Left forelimb (tissue), 1 donor: ENCODE results near the gene SH2D6.
"Not testable (repeated sequence)": the region's sequence is repeated elsewhere in the genome, so short reads cannot be mapped to it uniquely, and the experiment has no call there.

Experiments
- DNase-seq: peaks from one replicate; pipeline ENCODE4 v3.0.0-alpha.2; 2018; ENCODE audit warnings: low spot score

Gene SH2D6

DNA sequence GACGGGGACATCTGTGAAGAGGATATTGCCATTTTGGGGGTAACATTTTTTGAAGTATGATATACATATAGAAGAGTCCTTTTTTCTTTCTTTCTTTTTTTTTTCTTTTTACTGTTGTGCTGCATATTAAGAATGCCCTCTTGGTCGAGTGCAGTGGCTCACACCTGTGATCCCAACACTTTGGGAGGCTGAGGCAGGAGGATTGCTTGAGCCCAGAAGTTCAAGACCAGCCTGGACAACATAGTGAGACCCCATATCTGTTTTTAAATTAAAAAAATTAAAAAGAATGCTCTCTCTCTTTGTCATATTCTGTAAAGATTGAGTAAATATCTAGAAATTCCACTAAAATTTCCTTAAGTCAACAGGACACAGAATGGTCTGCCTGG is 3.6 kb downstream of the SH2D6 start:
- DNase-seq, result no peak

DNA sequence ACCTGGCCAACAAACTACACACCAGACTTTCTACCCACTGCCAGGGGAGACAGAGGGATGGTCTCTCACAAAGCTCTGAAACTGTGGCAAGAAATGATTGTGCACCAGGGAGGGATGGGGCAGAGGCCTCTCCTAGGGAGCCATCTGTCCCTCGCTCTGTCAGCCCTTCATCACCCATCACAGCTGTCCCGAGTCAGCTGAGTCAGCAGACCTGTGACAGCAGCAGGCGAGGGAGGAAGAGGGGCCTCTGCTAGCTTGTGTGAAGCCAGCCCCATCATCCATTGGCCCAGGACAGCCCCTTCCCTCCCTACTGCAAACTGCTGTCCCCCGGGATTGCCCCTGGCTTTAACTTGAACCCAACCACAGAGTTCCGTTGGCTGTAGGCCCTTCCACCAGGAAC is 5.0 kb downstream of the SH2D6 start:
- no peak for DNase-seq

DNA sequence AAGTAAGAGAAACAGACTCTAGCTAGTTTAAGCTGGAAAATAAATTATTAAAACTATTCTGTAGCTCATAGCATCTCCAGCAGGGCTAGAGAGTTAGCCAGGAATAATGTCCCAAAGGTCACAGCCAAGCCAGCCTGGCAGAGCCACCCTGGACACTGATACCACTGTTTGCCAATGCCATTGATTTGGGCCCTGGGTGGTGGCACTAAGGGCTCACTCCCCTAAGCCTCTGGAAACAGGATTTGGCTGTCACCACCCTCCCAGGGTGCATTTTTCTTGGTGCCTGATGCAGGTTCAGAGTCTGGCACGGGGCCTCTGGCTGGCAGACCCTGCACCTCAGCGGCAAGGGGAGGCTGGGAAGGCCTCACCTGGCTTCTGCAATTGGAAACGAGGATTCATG is 7.1 kb downstream of the SH2D6 start:
- DNase-seq, result no peak

DNA sequence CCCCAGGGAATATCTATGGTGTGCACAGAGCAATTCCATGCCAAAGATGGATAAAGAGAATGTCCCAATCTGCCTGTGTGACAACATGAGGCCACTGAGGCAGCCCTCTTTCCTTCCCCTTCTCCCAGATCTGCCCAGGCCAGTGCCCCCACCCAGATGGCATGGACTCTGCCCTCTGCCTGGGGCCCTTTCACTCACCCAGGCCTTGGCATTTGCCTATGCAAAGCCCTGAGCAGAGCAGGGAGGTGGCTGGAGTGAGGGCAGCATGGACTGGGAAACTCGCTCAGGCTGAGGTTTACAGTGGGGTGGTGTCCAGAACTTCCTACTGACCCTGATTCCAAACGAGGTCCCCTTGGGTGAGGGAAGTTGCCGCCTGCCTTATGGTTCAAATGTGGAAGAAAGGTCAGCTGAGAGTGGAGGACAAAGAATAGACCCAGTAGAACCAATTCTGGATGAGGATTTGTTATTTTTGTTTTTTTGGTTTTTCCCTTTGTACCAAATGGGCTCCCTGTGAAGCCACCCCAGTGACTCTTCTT is 8.9 kb downstream of the SH2D6 start:
- no peak for DNase-seq

DNA sequence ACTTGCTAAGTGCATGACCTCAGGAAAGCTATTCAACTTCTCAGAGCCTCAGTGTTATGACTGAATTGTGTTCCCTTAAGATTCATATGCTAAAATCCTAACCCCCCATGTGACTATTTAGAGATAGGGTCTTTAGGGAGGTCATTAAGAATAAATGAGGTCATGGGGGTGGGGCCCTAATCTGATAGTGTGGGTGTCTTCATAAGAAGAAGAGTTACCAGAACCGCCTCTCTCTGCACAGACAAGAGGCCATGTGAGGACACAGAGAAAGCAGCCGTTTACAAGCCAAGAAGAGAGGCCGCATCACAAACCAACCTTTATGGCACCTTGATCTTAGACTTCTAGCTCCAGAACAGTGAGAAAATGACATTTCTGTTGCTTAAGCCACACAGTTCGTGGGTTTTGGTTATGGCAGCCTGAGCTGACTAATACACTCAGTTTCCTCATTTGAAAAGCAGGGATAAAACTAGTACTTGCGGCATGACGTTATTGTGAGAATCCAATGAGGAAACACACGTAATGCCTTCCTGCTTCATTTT is 9.9 kb downstream of the SH2D6 start:
- DNase-seq, result no peak

DNA sequence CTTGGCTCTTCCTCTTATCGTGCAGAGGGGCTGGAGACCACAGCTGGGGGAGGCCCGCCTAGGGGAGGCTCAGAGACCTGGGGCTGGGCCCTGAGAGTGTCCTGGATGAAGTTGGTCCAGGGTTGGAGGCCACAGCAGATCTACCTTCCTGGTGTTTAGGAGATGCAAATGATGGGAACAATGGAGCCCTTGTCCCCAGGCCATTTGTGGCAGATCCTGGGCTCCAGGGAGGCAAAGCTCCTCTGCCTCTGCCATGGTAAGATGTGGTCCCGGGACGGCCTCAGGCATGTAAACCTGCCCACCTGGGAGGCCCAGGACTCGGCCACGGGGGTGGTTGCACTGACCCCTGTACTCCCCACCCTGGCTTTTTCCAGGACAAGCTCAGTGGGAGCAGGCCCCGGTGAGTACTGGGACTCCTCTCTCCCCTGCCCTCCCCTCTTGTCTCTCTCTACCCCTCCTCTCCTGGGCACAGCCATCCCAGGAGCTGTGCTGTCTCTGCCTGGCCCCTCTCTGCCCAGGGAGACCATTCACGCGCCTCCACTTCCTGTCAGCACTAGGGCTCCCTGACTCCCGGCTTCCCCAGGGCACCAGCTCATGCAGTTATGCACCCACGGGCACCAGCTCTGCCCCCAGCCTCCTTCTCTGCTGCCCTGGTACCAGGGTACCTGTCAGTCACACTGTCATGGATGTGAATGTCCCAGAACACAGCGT is 10.9 kb downstream of the SH2D6 start:
- DNase-seq, result no peak

DNA sequence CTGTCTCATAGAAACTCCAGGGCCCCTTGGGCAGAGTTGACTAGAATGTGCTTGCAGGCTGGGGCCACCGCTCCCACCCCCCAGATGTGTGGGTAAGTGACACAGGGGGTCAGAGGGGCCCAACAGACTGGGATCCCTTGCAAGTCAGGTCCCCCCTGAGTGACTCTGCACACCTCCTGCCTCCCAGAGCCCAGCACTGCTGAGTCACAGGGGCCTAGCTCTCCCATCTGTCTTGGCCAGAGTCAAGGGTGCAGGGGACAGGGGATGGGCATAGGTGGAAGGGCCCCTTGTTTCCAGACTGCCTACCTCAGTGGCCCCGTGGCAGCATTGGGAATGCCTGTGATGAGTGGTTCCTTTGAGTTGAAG is 11.4 kb downstream of the SH2D6 start:
- no peak for DNase-seq

DNA sequence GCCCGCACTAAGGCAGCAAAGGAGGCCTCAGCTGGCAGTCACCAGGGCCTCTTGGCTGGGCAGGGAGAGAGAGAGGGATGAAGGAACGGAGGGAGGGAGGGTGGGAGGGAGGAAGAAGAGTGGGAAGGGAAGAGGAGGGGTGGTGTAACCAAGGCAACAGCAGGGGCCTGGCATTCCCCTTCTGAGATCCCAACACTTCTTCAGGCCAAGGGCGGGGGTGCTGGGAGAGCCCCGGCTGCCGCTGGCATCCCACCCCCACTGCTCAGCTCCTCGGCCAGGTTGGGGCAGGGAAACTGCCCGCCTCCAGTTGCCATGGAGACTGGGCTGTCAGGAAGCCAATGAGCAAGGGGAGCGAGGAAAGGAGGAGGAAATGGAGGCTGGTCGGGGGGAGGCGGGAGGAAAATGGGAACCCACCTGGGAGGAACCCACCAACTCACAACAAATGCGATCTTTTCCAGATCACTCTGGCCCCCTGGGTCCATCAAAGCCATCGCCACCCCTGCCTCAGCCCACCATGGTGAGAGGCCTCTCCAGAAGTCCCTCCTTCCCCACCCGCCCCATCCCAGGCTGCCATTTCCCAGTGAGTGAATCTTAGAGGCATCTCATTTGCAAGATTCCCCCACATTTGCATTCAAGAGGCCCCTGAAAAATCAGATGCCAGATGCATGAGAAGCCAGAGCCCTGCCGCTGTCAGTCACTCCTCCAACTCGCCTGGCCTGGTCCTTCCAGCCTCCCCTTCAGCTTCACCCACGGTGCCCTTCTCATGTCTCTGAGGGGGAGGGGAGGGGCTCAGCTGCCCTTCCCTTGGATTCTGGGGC is 12.4 kb downstream of the SH2D6 start:
- peak; percentile 79 for DNase-seq

DNA sequence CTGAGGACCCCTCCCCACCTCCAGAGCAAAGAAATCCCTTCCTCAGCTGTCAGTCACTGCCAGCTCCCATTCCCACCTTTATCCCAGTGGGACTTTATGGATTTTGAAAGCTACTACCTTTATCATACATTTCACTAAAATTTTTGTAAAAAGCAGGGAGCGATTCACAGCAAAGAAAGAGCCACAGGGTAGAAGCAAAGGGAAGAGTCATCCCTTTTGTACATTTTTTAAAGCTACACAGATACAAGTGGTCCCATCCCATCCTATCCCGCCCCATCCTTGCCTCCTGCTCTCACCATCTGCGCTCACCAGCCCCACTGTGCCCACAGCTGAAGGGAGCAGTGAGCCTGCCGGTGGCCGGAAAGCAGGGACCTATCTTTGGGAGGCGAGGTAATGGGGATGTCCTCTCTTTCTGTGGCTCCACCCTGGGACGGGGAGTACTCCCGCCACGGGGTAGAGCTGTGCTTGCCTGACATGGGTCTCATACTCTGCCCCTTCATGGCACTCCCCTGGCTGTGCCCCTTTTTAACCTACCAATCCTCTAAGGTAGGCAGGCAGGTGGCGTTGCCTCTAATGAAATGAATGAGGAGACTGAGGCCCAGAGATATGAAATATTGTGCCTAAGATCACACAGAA is 13.2 kb downstream of the SH2D6 start:
- no peak for DNase-seq

DNA sequence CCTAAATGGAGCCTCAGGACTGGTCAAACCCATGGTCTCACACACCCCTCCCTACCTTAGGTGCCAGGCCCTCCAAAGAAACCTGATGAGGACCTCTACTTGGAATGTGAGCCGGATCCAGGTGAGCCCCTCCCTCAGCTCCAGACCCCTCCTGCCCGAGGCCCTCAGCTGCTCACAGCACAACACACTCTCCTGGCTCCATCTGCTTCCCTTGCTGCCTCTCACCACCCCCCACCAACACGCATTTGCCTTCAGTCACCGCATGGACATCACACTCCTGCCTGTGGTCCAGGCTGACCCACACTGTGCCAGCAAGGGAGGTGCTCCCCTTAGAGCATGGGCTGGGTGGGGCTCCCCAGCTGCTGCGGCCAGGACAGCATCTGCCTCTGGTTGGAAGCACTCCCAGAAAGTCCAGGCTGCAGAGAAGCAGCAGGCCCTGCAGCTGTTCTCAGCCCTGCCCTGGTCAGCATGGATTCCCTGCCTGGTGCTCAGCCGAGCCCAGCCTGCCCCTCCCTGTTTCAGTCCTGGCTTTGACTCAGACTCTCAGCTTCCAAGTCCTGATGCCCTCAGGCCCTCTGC is 15.1 kb downstream of the SH2D6 start:
- DNase-seq, result peak; percentile 88

DNA sequence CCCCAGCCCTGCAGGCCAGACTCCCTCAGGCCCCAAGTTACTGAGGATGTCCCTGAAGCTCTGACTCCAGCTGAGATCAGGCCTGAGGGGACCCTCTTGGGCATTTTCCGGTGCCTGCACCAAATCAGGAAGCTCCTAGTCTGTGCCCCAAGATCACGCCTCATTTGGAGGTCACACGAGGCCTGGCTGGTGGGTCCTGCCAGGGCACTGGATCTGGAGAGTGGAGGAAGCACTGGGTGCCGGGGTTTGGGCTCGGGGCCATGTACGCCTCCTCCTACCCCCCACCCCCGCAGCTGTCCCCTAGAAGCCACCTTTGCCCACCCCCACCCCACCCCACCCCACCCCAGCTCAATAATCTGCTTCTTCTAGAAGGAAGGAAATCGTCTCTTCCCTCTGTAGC is 16.2 kb downstream of the SH2D6 start:
- DNase-seq, result no peak

DNA sequence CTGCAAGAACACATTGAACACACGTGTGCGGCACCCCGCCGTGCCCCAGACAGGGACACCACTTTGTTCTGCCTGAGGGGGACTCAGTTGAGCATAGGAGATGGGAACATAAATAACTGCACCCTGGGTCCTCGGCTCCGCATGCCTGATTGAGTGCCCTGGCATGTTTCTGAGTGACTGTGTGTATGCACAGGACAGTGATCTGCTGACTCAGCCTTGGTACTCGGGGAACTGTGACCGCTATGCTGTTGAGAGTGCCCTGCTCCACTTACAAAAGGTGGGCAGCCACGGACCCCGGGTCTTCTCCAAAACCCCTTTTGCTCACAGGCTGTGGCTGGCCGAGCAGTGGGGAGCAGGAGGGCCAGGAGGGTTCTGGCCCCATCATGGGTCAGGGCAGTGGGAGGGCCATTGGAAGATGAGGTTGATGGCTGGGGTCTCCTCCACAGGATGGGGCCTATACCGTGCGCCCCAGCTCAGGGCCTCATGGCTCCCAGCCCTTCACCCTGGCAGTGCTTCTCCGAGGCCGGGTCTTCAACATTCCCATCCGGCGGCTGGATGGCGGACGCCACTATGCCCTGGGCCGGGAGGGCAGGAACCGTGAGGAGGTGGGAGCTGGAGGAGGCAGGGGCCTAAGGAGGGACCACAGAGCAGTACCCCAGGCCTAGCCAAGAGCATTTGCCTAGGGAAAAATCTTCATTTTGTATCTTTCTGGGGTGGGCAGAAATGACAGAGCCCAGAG is 16.9 kb downstream of the SH2D6 start:
- no peak for DNase-seq

DNA sequence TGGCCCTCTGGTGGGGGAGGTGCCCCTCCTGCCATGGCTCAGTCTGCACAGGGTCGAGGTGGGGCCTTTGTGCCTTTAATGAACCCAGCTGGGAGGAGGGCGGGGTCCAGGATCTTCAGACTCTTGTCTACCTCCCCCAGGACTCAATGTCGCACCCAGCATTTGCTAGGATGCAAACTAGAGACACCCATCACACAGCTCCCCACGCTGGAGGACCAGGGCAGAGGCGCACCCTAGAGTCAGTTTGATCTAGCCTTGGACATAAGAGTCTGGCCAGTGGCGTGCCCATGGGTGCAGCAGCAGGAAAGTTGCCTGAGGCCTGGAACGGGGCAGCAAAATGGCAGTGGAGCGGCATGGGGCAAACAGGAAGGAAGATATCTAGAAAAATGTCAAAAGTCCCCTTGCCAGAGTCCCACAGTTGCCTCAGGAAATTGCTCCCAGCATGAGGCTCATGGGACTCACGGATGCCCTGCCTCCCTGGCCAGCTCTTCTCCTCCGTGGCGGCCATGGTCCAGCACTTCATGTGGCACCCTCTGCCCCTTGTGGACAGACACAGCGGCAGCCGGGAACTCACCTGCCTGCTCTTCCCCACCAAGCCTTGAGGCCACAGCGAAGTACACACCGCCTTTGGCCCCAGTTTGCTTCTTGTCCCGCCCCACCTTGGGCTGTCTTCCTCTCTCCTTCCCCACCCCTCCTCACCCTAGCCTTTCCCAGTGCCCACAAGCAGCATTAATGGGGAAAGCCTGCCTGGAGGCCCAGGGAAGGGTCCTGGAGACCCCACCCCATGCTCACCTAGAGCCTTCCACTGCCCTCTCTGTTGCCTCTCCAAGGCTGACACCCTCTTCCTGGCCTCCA is 17.7 kb downstream of the SH2D6 start:
- DNase-seq, result no peak

DNA sequence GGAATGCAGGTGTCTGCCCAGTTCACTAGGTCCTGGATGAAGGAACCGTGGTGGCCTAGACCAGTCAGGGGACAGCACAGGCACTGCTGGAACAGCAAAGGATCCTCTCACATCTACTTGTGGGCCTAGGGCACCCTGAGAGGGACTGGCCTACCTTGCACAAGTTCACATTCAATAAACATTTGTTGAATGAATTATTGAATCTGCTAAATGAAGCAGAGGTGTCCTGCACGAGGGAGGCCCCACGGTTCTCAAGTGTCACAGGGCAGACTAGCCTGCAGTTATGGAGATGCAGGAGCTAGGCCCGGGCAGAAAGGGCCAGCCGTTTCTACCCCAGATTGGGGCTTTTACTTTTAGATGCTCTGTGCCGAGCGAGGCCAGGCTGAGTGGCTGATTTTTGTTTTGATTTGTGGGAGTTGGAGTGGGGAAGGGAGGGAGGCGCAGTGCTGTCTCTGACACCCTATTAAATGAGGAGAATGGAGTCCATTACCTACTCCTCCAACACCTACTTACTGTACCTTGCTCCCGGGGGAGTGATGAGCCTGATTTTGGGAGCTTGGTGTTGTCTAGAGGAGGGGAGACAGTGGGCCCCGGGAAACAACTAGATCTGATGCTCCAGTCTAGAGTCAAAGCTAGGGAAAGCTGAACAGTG is 18.4 kb downstream of the SH2D6 start:
- DNase-seq, result no peak

DNA sequence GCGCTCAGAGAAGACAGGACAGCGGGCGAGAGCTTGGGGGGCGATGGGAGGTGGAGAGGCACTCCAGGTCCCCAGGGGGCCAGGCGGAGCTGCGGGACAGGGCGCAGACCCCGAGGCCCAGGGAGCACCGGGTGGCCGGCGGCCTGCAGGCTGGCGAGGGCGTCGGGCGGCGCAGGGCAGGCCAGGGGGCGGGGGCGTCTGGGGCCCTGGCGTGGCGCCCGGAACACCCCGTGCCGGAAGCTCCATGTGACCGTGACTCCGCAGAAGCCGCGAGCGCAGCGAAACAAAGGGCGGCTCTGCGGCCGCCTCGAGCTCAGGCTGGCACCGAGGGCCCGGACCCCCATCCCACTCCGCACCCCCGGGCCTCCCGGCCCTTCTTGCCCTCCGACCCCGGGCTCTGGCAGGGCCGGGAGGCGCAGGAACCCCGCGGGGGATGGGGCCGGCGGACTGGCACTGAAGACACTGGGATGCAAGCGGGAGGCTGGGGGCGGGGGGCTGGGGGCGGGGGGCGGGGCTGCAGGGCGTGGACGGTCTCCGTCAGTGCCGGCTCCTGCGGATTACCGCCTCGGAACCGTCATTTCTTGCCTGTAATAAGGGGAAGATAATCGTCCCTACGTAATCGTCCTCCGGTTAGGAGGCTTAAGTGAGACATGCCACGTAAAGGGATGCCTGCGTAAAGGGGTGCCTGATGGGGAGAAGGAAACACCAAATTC is 19.1 kb downstream of the SH2D6 start:
- DNase-seq, result peak; percentile 89

DNA sequence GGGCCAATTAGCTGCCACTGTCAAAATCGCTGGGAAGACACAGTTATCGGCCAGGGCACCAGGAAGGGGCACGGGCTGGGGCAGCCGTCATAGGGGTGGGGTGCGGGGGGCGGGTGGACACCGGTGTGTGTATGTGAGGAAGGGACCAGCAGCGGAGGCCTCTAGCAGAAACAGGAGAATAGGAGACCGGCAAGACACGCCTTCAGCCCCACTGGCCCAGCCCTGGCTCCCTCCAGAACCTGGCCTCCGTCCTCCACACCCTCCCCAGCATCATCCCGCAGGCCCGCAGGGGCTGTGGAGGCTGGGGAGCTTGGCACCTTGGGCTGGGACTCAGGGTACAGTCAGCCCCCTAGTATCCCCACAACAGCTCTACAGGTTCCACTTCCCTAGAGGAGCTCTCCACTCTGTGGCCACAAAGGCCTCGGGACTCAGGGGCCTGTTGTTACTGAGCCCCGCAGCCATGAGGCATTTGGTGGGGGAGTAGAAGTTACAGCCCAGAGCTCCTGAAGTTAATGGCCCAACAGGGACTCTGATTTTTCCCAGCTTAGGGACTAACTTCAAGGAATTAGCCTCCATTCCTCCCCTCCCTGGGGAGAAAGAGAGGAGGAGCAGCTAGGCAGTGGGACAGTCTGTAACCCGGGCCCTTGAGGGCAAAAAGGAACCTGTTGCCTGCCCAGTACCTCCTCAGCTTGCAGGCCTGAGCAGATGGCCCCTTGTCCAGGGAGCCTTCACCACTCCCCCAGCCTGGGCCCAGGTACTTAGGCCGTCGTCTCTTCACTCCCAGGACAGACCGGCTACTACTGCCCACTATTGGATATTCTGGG is 19.9 kb downstream of the SH2D6 start:
- DNase-seq, result no peak

DNA sequence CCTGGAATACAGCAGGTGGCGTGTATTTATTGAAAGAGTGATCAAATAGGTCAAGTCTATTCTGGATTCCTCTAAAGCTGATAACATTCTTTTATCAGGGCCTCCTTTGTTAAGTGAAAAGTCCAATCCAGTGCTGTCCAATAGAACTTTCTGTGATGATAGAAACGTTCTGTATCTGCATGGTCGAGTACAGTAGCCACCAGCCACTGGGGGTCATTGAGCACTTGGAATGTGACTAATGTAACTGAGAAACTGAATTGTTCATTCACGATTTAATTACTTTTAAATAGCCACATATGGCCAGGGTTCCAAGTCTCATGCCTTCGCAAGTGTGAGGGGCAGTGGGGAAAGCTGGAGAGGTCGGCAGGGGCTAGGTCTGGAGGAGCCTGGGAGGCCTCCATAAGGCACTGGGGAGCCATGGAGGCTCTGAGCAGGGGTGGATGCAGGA is 20.5 kb downstream of the SH2D6 start:
- DNase-seq, result no peak

DNA sequence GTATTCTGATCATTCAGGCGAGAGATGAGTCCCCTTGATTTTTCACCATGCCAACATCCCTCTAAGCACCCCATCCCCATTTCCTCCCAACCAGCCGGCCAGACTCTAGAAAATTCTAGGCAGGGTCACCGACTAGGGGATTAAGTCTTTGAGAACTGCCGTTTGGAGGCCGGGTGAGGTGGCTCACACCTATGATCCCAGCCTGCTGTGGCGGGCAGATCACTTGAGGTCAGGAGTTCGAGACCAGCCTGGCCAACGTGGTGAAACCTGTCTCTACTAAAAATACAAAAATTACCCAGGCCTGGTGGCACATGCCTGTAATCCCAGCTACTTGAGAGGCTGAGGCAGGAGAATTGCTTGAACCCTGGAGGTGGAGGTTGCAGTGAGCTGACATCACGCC is 21.1 kb downstream of the SH2D6 start:
- DNase-seq, result not testable (repeated sequence)
